ENCODE results near the gene COL27A1. TPM values are rescaled to one million over a fixed set of nuclear protein-coding genes. Genes with fewer than 3 reads are reported as not detected.

The COL27A1 gene
- total RNA-seq, 1 experiment from 2014 or later = 20.1 TPM

GRCh38 chr9:114196117-114196516, 40.8 kb downstream of the COL27A1 start:
- intact Hi-C loops (cut with micrococcal nuclease; ENCODE audit: unreplicated experiment) = no loop called here
- TF ChIP-seq CTCF (IDR thresholded peaks at IDR 0.05; ENCODE audit: unreplicated experiment) = no peak
- no peak for DNase-seq
- H3K4me1 Mint-ChIP-seq (ENCODE audit: low read depth, unreplicated experiment) = no peaks in the 10 kb centered on the region
- H3K36me3 Mint-ChIP-seq (ENCODE audit: insufficient read depth, unreplicated experiment) = no peaks in the 10 kb centered on the region
- H3K4me3 Mint-ChIP-seq (ENCODE audit: low read depth, unreplicated experiment) = no peak overlapping the region
- BruUV-seq (replicated peaks) = no TSS peak
- no peaks in the 10 kb centered on the region for H3K27me3 Mint-ChIP-seq (ENCODE audit: unreplicated experiment)
- no peaks in the 10 kb centered on the region for H3K9me3 Mint-ChIP-seq (ENCODE audit: low read depth, unreplicated experiment)
- CTCF ChIA-PET = no interaction called here
- no peak overlapping the region for H3K27ac Mint-ChIP-seq (ENCODE audit: unreplicated experiment)

GRCh38 chr9:114196979-114197622, 41.8 kb downstream of the COL27A1 start:
- Mint-ChIP-seq H3K27ac (ENCODE audit: unreplicated experiment) (no peak overlapping the region), H3K9me3 (ENCODE audit: low read depth, unreplicated experiment) (no peaks in the 10 kb centered on the region), H3K36me3 (ENCODE audit: insufficient read depth, unreplicated experiment) (no peaks in the 10 kb centered on the region), H3K4me1 (ENCODE audit: low read depth, unreplicated experiment) (no peaks in the 10 kb centered on the region), H3K4me3 (ENCODE audit: low read depth, unreplicated experiment) (no peak overlapping the region), H3K27me3 (ENCODE audit: unreplicated experiment) (no peaks in the 10 kb centered on the region)
- intact Hi-C loops (cut with micrococcal nuclease; ENCODE audit: unreplicated experiment) = no loop called here
- no peak for DNase-seq
- no peak for TF ChIP-seq CTCF (IDR thresholded peaks at IDR 0.05; ENCODE audit: unreplicated experiment)
- no TSS peak for BruUV-seq (replicated peaks)
- CTCF ChIA-PET = no interaction called here

GRCh38 chr9:114198249-114199040, 43.1 kb downstream of the COL27A1 start:
- intact Hi-C loops (cut with micrococcal nuclease; ENCODE audit: unreplicated experiment) = no loop called here
- Mint-ChIP-seq H3K36me3 (ENCODE audit: insufficient read depth, unreplicated experiment) (no peaks in the 10 kb centered on the region), H3K9me3 (ENCODE audit: low read depth, unreplicated experiment) (no peaks in the 10 kb centered on the region), H3K4me3 (ENCODE audit: low read depth, unreplicated experiment) (no peak overlapping the region), H3K27me3 (ENCODE audit: unreplicated experiment) (no peaks in the 10 kb centered on the region), H3K27ac (ENCODE audit: unreplicated experiment) (no peak overlapping the region), H3K4me1 (ENCODE audit: low read depth, unreplicated experiment) (no peaks in the 10 kb centered on the region)
- BruUV-seq (replicated peaks) = no TSS peak
- no peak for DNase-seq
- CTCF ChIA-PET = no interaction called here
- TF ChIP-seq CTCF (IDR thresholded peaks at IDR 0.05; ENCODE audit: unreplicated experiment) = no peak

GRCh38 chr9:114200721-114201300, 45.5 kb downstream of the COL27A1 start:
- CTCF ChIA-PET = no interaction called here
- TF ChIP-seq CTCF (IDR thresholded peaks at IDR 0.05; ENCODE audit: unreplicated experiment) = no peak
- no peaks in the 10 kb centered on the region for H3K36me3 Mint-ChIP-seq (ENCODE audit: insufficient read depth, unreplicated experiment)
- no peaks in the 10 kb centered on the region for H3K9me3 Mint-ChIP-seq (ENCODE audit: low read depth, unreplicated experiment)
- H3K27ac Mint-ChIP-seq (ENCODE audit: unreplicated experiment) = no peak overlapping the region
- no peak overlapping the region for H3K4me3 Mint-ChIP-seq (ENCODE audit: low read depth, unreplicated experiment)
- intact Hi-C loops (cut with micrococcal nuclease; ENCODE audit: unreplicated experiment) = no loop called here
- no peaks in the 10 kb centered on the region for H3K27me3 Mint-ChIP-seq (ENCODE audit: unreplicated experiment)
- BruUV-seq (replicated peaks) = no TSS peak
- DNase-seq = no peak
- H3K4me1 Mint-ChIP-seq (ENCODE audit: low read depth, unreplicated experiment) = no peaks in the 10 kb centered on the region
